ENCODE results near the gene CXorf58.

The CXorf58 gene

DNA sequence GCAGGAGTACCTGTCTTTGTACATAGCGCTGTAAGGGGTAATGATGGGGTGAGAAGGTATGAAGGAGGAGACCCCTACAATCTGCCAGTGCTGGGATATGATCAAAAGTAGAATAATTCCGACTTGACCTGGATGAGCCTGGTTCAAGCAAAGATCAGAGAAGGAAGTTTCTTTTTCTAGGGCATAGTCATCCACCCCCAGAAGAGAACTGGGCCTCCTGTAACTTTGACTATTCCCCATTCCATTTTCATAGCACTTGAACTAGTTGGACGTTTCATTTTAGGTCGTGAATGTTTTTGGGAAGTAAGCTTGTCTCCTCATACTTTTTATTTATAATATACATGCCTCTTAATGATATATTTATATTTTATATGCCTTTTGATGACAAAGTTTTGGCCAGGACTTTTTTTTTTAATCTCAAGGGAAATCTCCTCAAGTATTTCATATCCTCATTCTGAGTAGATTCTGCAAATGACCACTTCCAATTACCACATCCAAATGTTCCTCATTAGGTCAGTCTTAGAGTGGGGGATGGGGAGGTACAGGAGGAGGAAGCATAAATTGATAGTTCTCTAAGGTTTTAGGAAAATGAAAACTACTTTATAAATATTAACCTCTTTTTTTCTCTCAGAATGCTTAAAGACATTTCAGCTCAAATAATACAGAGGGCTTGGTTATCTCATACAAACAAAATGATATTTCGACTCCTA lies 3.5 kb downstream of the CXorf58 start:
- no peak for ATAC-seq

GRCh38 chrX:23919148-23919547 lies 11.3 kb downstream of the CXorf58 start:
- no peak for ATAC-seq
- TF ChIP-seq CREB5 (CRISPR knock-in tag; IDR thresholded peaks at IDR 0.05; ENCODE audit: low read depth) (no peak), CSDC2 (CRISPR knock-in tag; IDR thresholded peaks at IDR 0.05) (no peak), BACH2 (CRISPR knock-in tag; IDR thresholded peaks at IDR 0.05; ENCODE audit: borderline replicate concordance) (no peak), CSRNP3 (CRISPR knock-in tag; IDR thresholded peaks at IDR 0.05) (no peak), ISL1 (CRISPR knock-in tag; IDR thresholded peaks at IDR 0.05) (no peak), ZNF565 (CRISPR knock-in tag; conservative IDR thresholded peaks at IDR 0.05; ENCODE audit: low read depth) (no peak), SNAI2 (CRISPR knock-in tag; IDR thresholded peaks at IDR 0.05) (no peak), POU6F1 (CRISPR knock-in tag; IDR thresholded peaks at IDR 0.05; ENCODE audit: borderline replicate concordance, low read depth) (no peak)

More for the DNA sequence above, 3.5 kb downstream of the CXorf58 start:
- TF ChIP-seq ZNF565 (CRISPR knock-in tag; conservative IDR thresholded peaks at IDR 0.05; ENCODE audit: low read depth), result no peak

DNA sequence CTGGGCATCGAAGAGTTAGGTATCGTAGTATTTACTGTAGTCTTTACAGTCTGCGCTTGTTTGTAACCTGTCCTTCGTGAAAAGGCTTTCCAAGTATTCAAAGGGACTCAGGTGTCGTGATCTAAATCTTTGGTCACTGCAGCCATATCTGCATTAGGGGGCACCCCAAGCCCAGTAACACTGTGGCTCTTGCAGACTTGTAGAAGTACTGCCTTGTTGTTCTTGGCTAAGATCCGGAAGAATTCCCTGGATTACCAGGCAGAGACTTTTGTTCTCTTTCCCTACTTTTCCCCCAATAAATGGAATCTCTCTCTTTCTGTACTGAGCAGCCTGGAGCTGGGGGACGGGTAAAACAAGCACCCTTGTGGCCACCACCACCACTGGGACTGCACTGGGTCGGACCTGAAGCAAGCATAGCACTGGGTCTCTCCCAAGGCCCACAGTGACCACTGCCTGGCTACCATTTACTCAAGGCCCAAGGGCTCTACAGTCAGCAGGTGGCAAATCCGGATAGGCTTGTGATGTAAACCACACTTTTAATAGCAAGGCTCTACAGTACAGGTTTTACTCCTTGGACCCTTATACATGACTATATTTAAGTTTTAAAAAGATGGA lies 12.0 kb downstream of the CXorf58 start:
- no peak for TF ChIP-seq ZC3H10 (CRISPR knock-in tag; IDR thresholded peaks at IDR 0.05)
- TF ChIP-seq CREB5 (CRISPR knock-in tag; IDR thresholded peaks at IDR 0.05; ENCODE audit: low read depth), result no peak
- TF ChIP-seq ISL1 (CRISPR knock-in tag; IDR thresholded peaks at IDR 0.05), result no peak
- TF ChIP-seq SNAI2 (CRISPR knock-in tag; IDR thresholded peaks at IDR 0.05), result no peak
- no peak for ATAC-seq

DNA sequence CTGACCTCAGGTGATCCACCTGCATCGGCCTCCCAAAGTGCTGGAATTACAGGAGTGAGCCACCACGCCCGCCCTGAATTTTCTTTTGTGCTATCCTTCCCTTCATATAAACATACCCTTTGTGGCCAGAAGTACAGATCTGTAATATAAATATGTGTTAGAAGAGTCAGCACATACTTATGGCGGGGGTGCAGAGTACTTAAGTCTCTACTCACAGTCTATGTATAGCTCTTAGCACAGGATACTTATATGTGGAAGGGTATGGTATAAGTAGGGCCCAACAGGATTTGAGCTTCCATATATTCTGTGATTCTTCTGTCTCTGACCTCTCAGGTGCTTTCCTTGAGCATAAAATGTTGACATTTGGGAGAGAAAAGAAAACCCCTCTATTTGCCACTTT lies 18.2 kb downstream of the CXorf58 start:
- no peak for ATAC-seq
- TF ChIP-seq SNAI2 (CRISPR knock-in tag; IDR thresholded peaks at IDR 0.05) (no peak), CSDC2 (CRISPR knock-in tag; IDR thresholded peaks at IDR 0.05) (no peak), ZNF8 (CRISPR knock-in tag; IDR thresholded peaks at IDR 0.05) (no peak), ISL1 (CRISPR knock-in tag; IDR thresholded peaks at IDR 0.05) (no peak), ZFP3 (CRISPR knock-in tag; IDR thresholded peaks at IDR 0.05) (no peak)

- no peak for ATAC-seq
- TF ChIP-seq ARNTL (CRISPR knock-in tag; IDR thresholded peaks at IDR 0.05; ENCODE audit: borderline replicate concordance, low read depth), result no peak
- TF ChIP-seq ZFP3 (CRISPR knock-in tag; IDR thresholded peaks at IDR 0.05), result no peak
- TF ChIP-seq ZNF565 (CRISPR knock-in tag; conservative IDR thresholded peaks at IDR 0.05; ENCODE audit: low read depth), result no peak
- no peak for TF ChIP-seq PATZ1 (CRISPR knock-in tag; IDR thresholded peaks at IDR 0.05; ENCODE audit: borderline replicate concordance)
- TF ChIP-seq CSRNP3 (CRISPR knock-in tag; IDR thresholded peaks at IDR 0.05), result no peak
- TF ChIP-seq SNAI2 (CRISPR knock-in tag; IDR thresholded peaks at IDR 0.05), result no peak
- no peak for TF ChIP-seq ESRRG (CRISPR knock-in tag; IDR thresholded peaks at IDR 0.05)
- no peak for TF ChIP-seq TOX (CRISPR knock-in tag; IDR thresholded peaks at IDR 0.05; ENCODE audit: borderline replicate concordance)
- TF ChIP-seq OSR1 (CRISPR knock-in tag; IDR thresholded peaks at IDR 0.05), result no peak
- no peak for TF ChIP-seq ZFP30 (CRISPR knock-in tag; IDR thresholded peaks at IDR 0.05)
- no peak for TF ChIP-seq ZC3H10 (CRISPR knock-in tag; IDR thresholded peaks at IDR 0.05)
- TF ChIP-seq RARB (CRISPR knock-in tag; IDR thresholded peaks at IDR 0.05), result no peak
Measured at GRCh38 chrX:23930894-23931604, 23.2 kb downstream of the CXorf58 start.
